Tibial artery (tissue), 4 donors: ENCODE results near the gene CNTNAP2.
A peak's percentile ranks its signal among the peaks of the same experiment; 100 is the strongest.

ENCODE experiments used
- DNase-seq, 2 donors: peaks; one replicate each; pipeline ENCODE4 v3.0.0-alpha.2; 2019
- H3K27ac ChIP-seq, 2 donors: fragments of 200-600 bp; sonication (generic) in 1 of 2; 1 replicate in 1 of 2; 2 replicates in 1 of 2; pipeline ENCODE4 v1.5.1; 2018 to 2019; ENCODE audit warnings: mild to moderate bottlenecking in 1 of 2
- H3K27me3 ChIP-seq, 2 donors: fragments of 200-600 bp; sonication (generic) in 1 of 2; one replicate each; pipeline versions ENCODE4 v1.5.1 to v1.6.0; 2016 to 2019
- H3K36me3 ChIP-seq, 3 donors: fragments of 200-600 bp; sonication (generic) in 2 of 3; one replicate each; pipeline ENCODE4 v1.5.1; 2016 to 2019; ENCODE audit warnings: mild to moderate bottlenecking in 2 of 3
- H3K4me1 ChIP-seq, 4 donors: fragments of 200-600 bp; sonication (generic) in 2 of 4; 1 replicate in 3 of 4; 2 replicates in 1 of 4; pipeline ENCODE4 v1.5.1; 2016 to 2019
- H3K4me3 ChIP-seq, 2 donors: fragments of 200-600 bp; sonication (generic) in 1 of 2; 1 replicate in 1 of 2; 2 replicates in 1 of 2; pipeline ENCODE4 v1.5.1; 2018 to 2019; ENCODE audit warnings: mild to moderate bottlenecking in 2 of 2
- H3K9me3 ChIP-seq, 3 donors: fragments of 200-600 bp; sonication (generic) in 1 of 3; one replicate each; pipeline ENCODE4 v1.5.1; 2016 to 2019
- intact Hi-C: fragments of 100-400 bp; cut with DNase I; formaldehyde crosslinking; loops from one replicate; pipeline ENCODE4 v1.15.0; 2023; ENCODE audit warnings: low total_unique reads
- TF ChIP-seq, protein P1 (sequence below), 2 experiments: fragments of 200-600 bp in 1 of 2; fragments of 450-650 bp in 1 of 2; IDR thresholded peaks; one replicate each; pipeline ENCODE4 v1.5.1; 2017 to 2019; ENCODE audit warnings: antibody characterized with exemption in 2 of 2, mild to moderate bottlenecking in 1 of 2, moderate library complexity in 1 of 2

Gene CNTNAP2

DNA sequence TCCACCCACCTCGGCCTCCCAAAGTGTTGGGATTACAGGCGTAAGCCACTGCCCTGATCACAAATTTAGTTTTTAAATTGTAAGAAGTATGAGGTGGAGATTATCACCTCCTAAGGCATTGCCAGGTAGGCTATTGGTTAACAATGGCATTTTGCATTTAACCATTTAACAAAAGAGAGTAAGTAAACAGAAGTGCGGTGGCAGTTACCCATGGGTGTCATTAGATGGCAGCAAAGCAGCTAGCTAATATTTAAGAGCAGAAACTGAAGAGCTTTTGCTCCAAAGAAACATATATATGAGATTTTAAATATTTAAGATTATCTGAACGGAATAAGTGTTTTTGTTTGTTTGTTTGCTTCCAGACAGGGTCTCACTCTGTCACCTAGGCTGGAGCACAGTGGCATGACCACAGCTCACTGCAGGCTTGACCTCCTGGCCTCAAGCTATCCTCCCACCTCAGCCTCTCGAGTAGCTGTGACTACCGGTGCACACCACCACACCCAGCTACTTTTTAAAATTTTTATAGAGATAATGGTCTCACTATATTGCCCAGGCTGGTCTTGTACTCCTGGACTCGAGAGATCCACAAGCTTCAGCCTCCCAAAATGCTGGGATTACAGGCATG lies 2148.4 kb downstream of the CNTNAP2 start:
- no peaks in the 10 kb centered on the region for H3K9me3 ChIP-seq
- H3K27me3 ChIP-seq: peaks cover 0 to 11% of the 10 kb centered on the region in 2 donors
- peaks cover 0 to 7% (median 5%) of the 10 kb centered on the region in 4 donors for H3K4me1 ChIP-seq
- TF ChIP-seq, protein P1, sequence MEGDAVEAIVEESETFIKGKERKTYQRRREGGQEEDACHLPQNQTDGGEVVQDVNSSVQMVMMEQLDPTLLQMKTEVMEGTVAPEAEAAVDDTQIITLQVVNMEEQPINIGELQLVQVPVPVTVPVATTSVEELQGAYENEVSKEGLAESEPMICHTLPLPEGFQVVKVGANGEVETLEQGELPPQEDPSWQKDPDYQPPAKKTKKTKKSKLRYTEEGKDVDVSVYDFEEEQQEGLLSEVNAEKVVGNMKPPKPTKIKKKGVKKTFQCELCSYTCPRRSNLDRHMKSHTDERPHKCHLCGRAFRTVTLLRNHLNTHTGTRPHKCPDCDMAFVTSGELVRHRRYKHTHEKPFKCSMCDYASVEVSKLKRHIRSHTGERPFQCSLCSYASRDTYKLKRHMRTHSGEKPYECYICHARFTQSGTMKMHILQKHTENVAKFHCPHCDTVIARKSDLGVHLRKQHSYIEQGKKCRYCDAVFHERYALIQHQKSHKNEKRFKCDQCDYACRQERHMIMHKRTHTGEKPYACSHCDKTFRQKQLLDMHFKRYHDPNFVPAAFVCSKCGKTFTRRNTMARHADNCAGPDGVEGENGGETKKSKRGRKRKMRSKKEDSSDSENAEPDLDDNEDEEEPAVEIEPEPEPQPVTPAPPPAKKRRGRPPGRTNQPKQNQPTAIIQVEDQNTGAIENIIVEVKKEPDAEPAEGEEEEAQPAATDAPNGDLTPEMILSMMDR (IDR thresholded peaks at IDR 0.05): peak in 1 of 2 experiments; percentile 26
- no peak overlapping the region for H3K27ac ChIP-seq
- H3K4me3 ChIP-seq: no peak overlapping the region
- DNase-seq: no peak
- intact Hi-C loops: no loop called here
- H3K36me3 ChIP-seq: no peaks in the 10 kb centered on the region

DNA sequence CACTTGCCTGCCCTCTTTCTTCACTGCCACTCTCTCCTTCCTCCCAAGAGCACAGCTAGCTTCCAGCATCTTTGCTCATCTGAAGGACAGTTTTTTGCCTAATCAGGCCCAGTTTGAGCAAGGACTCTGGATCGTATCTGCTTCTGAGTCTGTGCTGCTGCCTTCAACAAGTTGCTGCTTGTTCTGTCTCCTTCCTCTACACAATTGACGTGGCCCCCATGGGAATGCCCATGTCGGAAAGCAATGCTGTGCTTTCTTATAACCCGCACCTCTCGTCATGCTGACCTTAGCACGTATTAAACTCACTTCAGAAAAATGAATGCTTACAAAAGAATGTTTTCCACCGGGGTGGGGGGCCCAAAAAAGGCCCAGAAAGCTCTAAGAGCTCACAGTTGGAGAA lies 2149.3 kb downstream of the CNTNAP2 start:
- intact Hi-C loops: no loop called here
- peaks cover 0 to 7% (median 5%) of the 10 kb centered on the region in 4 donors for H3K4me1 ChIP-seq
- no peaks in the 10 kb centered on the region for H3K36me3 ChIP-seq
- no peaks in the 10 kb centered on the region for H3K9me3 ChIP-seq
- H3K27me3 ChIP-seq: peaks cover 0 to 11% of the 10 kb centered on the region in 2 donors
- DNase-seq: no peak
- no peak overlapping the region for H3K27ac ChIP-seq
- TF ChIP-seq, protein P1 (IDR thresholded peaks at IDR 0.05): no peak
- H3K4me3 ChIP-seq: no peak overlapping the region

DNA sequence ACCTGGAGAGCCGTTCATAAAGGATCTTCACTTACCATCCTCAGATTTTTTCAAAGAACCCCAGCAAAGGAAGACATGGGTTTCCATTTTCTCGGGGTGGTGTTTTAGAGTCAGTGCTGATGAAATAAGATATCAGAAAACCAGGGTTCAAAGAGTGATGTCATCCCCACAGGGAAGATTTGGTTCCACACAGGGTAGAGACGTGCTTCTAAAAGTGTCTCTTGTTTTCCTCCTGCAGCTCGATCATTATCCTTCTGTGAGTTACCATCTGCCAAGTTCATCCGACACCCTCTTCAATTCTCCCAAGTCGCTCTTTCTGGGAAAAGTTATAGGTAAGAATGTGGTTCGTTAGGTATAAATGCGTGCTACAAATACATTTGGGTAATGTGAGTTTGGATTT lies 2150.2 kb downstream of the CNTNAP2 start:
- intact Hi-C loops: no loop called here
- Histone ChIP-seq H3K9me3 (no peaks in the 10 kb centered on the region), H3K27ac (no peak overlapping the region), H3K36me3 (no peaks in the 10 kb centered on the region), H3K4me3 (no peak overlapping the region), H3K27me3 (peaks cover 0 to 11% of the 10 kb centered on the region in 2 donors), H3K4me1 (peaks cover 0 to 7% (median 5%) of the 10 kb centered on the region in 4 donors)
- no peak for DNase-seq
- TF ChIP-seq, protein P1 (IDR thresholded peaks at IDR 0.05): no peak

DNA sequence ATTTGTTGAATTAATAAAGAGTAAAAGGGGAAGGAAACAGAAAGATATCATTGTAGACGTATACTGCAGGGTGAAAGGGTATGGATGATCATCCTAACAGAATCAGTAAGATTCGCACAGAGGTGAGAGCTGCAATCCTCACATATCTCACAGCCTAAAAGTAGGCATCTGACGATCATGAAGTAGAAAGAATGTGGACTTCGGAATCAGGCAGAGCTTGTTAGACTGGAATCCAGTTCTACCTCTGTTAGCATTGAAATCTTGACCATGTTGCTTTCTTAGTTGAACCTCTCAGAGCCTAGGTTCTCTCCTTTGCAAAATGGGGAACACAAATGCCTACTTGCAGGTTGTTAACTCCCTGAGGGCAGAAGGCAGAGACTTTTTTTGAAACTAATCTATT lies 2154.0 kb downstream of the CNTNAP2 start:
- H3K36me3 ChIP-seq: no peaks in the 10 kb centered on the region

DNA sequence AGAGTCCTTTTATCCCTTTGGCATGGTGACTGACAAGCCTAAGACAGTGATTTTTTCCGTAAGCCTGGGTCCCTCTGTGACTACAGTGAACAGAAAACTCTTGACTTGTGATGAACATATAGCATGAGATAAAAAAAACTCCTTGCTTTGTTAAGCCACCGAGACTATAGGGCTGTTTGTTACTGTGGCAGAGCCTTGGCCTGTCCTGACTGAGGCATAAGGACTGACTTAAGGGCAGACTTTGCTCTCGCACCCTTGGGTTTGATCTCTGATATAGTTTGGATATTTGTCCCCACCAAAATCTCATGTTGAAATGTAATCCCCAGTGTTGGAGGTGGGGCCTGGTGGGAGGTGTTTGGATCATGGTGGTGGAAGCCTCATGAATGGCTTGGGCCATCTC lies 2157.5 kb downstream of the CNTNAP2 start:
- DNase-seq: no peak
- intact Hi-C loops: no loop called here

More for the DNA sequence above, 2154.0 kb downstream of the CNTNAP2 start:
- no peak overlapping the region for H3K4me3 ChIP-seq
- TF ChIP-seq, protein P1 (IDR thresholded peaks at IDR 0.05): no peak
- H3K4me1 ChIP-seq: no peaks in the 10 kb centered on the region
- no peaks in the 10 kb centered on the region for H3K9me3 ChIP-seq
- no peak for DNase-seq
- intact Hi-C loops: no loop called here
- H3K27ac ChIP-seq: no peak overlapping the region
- peaks cover 0 to 8% of the 10 kb centered on the region in 2 donors for H3K27me3 ChIP-seq

More for the DNA sequence above, 2157.5 kb downstream of the CNTNAP2 start:
- Histone ChIP-seq H3K27me3 (peaks cover 0 to 3% of the 10 kb centered on the region in 2 donors), H3K27ac (no peak overlapping the region), H3K4me3 (no peak overlapping the region), H3K4me1 (peaks cover 0 to 3% (median 0%) of the 10 kb centered on the region in 4 donors), H3K36me3 (no peaks in the 10 kb centered on the region), H3K9me3 (no peaks in the 10 kb centered on the region)
- TF ChIP-seq, protein P1 (IDR thresholded peaks at IDR 0.05): no peak
